HG03139 (cell line): ENCODE measurements around the gene ADAMTS16.

ENCODE experiments used
- ATAC-seq: cut with Tn5 transposase; IDR thresholded peaks from one replicate; pipeline ENCODE4 v1.9.1; 2021; ENCODE audit not compliant: unreplicated experiment

Gene ADAMTS16

GRCh38 chr5:5309645-5310044 is 169.5 kb downstream of the ADAMTS16 start:
- ATAC-seq, result no peak

GRCh38 chr5:5313101-5313635 is 173.0 kb downstream of the ADAMTS16 start:
- ATAC-seq, result no peak

GRCh38 chr5:5314166-5314565 is 174.0 kb downstream of the ADAMTS16 start:
- no peak for ATAC-seq

GRCh38 chr5:5314626-5315025 is 174.5 kb downstream of the ADAMTS16 start:
- ATAC-seq, result no peak

- ATAC-seq, result no peak
Observed at GRCh38 chr5:5315068-5315980, 175.2 kb downstream of the ADAMTS16 start.

GRCh38 chr5:5316334-5316733 is 176.2 kb downstream of the ADAMTS16 start:
- no peak for ATAC-seq

- no peak for ATAC-seq
Observed at GRCh38 chr5:5317976-5318375, 177.8 kb downstream of the ADAMTS16 start.

- ATAC-seq, result no peak
Observed at GRCh38 chr5:5318426-5319190, 178.5 kb downstream of the ADAMTS16 start.

- ATAC-seq, result no peak
Observed at GRCh38 chr5:5320062-5320805, 180.1 kb downstream of the ADAMTS16 start.

GRCh38 chr5:5321137-5321536 is 181.0 kb downstream of the ADAMTS16 start:
- ATAC-seq, result no peak

GRCh38 chr5:5323551-5323950 is 183.4 kb downstream of the ADAMTS16 start:
- no peak for ATAC-seq

GRCh38 chr5:5326115-5326758 is 186.1 kb downstream of the ADAMTS16 start:
- no peak for ATAC-seq

- ATAC-seq, result no peak
Observed at GRCh38 chr5:5327126-5327525, 187.0 kb downstream of the ADAMTS16 start.

- no peak for ATAC-seq
Observed at GRCh38 chr5:5330728-5331452, 190.8 kb downstream of the ADAMTS16 start.

GRCh38 chr5:5331848-5332247 is 191.7 kb downstream of the ADAMTS16 start:
- no peak for ATAC-seq

GRCh38 chr5:5332287-5332686 is 192.2 kb downstream of the ADAMTS16 start:
- no peak for ATAC-seq

GRCh38 chr5:5335107-5335506 is 195.0 kb downstream of the ADAMTS16 start:
- no peak for ATAC-seq

- no peak for ATAC-seq
Observed at GRCh38 chr5:5335700-5336264, 195.7 kb downstream of the ADAMTS16 start.

GRCh38 chr5:5339257-5339656 is 199.1 kb downstream of the ADAMTS16 start:
- ATAC-seq, result no peak
